Naive B cell (primary cell): Measurements from ENCODE around the gene TRIM3. TPM values are rescaled to one million over a fixed set of nuclear protein-coding genes. Genes with fewer than 3 reads are reported as not detected.

ENCODE experiments used
- ATAC-seq, 2 donors: fragments of 150-1000 bp; cut with Tn5 transposase; 2 replicates each; pipeline ENCODE4 v1.10.0; 2021; ENCODE audit warnings: low read depth in 2 of 2, mild to moderate bottlenecking in 2 of 2, moderate library complexity in 2 of 2
- DNase-seq: peaks from one replicate; pipeline ENCODE4 v3.0.0; 2022
- H3K27ac Mint-ChIP-seq, 6 donors: one replicate each; pipeline ENCODE4 v1.8.0; 2020 to 2022; ENCODE audit warnings: mild to moderate bottlenecking in 6 of 6, mixed read lengths in 6 of 6, moderate library complexity in 5 of 6, inconsistent platforms in 2 of 6
- H3K27me3 Mint-ChIP-seq, 3 donors: one replicate each; pipeline ENCODE4 v1.8.0; 2021 to 2022; ENCODE audit warnings: mixed read lengths in 3 of 3, mild to moderate bottlenecking in 1 of 3
- H3K36me3 Mint-ChIP-seq, 2 donors: one replicate each; pipeline ENCODE4 v1.8.0; 2020 to 2022; ENCODE audit warnings: mixed read lengths in 2 of 2, inconsistent platforms in 1 of 2, mild to moderate bottlenecking in 1 of 2
- H3K4me1 Mint-ChIP-seq, 3 donors: one replicate each; pipeline ENCODE4 v1.8.0; 2020 to 2022; ENCODE audit warnings: mixed read lengths in 3 of 3, inconsistent platforms in 1 of 3, mild to moderate bottlenecking in 1 of 3, moderate library complexity in 1 of 3
- H3K4me3 Mint-ChIP-seq, 8 donors: one replicate each; pipeline ENCODE4 v1.8.0; 2020 to 2022; ENCODE audit warnings: mild to moderate bottlenecking in 8 of 8, mixed read lengths in 8 of 8, moderate library complexity in 8 of 8, inconsistent platforms in 2 of 8
- H3K9me3 Mint-ChIP-seq, 7 donors: one replicate each; pipeline ENCODE4 v1.8.0; 2020 to 2022; ENCODE audit warnings: mixed read lengths in 7 of 7, mild to moderate bottlenecking in 5 of 7, inconsistent platforms in 2 of 7, moderate library complexity in 1 of 7
- polyA plus RNA-seq, 6 donors: library from polyadenylated mRNA; unstranded; fragments of 300-500 nt; fragmentation: Illumina TruSeq; gene quantifications; one replicate each; pipeline ENCODE4 v1.2.3, GENCODE V29; 2021; ENCODE audit warnings: low read depth in 6 of 6

TRIM3 gene
- polyA plus RNA-seq, 6 donors from 2014 or later: 0.88 to 2.7 (median 1.8) TPM

DNA sequence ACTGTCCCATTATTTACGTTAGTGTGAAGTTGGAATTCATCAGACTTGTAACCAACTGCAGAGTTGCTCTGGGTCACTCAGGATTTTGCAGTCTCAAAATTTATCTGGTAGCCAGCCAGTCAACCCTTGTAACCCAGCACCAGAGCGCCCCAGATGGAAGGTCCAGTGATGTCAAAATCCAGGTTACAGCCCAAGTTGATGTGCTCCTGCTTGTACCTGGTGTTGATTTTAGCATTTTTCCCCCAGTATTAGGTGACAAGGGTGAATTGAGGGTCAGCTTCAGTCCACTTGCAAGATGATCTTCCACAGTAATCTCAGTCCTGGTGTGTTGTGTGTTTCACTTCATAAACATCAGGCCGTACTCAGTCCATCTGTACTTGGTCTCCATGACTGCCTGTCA, 15.1 kb upstream of the TRIM3 start:
- Mint-ChIP-seq H3K27ac (peak overlapping the region in 3 of 6 donors; percentile 3 to 67 (median 4)), H3K27me3 (no peaks in the 10 kb centered on the region), H3K9me3 (no peaks in the 10 kb centered on the region), H3K4me1 (peaks cover 4 to 11% (median 7%) of the 10 kb centered on the region in 3 donors), H3K4me3 (no peak overlapping the region), H3K36me3 (peaks cover 12% of the 10 kb centered on the region in 2 donors)
- no peak for ATAC-seq
- DNase-seq: no peak

DNA sequence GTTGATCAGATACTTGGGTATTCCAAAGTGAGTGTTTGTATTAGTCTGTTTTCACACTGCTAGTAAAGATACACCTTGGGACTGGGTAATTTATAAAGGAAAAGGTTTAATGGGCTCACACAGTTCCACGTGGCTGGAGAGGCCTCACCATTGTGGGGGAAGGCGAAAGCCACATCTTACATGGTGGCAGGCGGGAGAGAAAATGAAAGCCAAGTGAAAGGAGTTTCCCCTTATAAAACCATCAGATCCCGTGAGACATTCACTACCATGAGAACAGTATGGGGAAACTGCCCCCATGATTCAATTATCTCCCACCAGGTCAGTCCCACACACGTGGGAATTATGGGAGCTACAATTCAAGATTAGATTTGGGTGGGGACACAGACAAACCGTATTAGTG, 14.6 kb upstream of the TRIM3 start:
- ATAC-seq (no peak), DNase-seq (no peak)
- Mint-ChIP-seq H3K27ac (peak overlapping the region in 1 of 6 donors; percentile 48), H3K9me3 (no peaks in the 10 kb centered on the region), H3K4me1 (peaks cover 7 to 13% (median 11%) of the 10 kb centered on the region in 3 donors), H3K27me3 (no peaks in the 10 kb centered on the region), H3K36me3 (peaks cover 13 to 15% of the 10 kb centered on the region in 2 donors), H3K4me3 (no peak overlapping the region)

DNA sequence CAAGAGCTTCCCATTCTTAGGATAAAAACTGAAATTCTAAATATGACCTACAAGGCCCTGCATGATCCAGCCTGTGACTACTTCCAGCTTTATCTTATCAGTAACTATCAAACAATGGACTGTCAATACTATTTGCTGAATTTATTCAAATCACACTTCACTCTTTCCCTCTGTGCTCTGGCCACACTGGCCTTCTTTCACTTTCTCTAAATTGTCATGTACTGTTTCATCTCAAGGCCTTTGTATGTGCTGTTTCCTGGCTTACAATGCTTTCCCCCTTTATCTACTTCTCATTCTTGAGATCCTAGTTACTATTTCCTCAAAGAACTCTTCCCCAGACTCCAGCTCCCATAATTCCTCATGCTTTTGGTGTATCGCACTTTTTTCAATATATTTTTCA, 13.2 kb upstream of the TRIM3 start:
- no peak for DNase-seq
- H3K4me1 Mint-ChIP-seq: peaks cover 12 to 26% (median 21%) of the 10 kb centered on the region in 3 donors
- no peak for ATAC-seq
- no peak overlapping the region for H3K4me3 Mint-ChIP-seq
- no peaks in the 10 kb centered on the region for H3K27me3 Mint-ChIP-seq
- H3K9me3 Mint-ChIP-seq: no peaks in the 10 kb centered on the region
- no peak overlapping the region for H3K27ac Mint-ChIP-seq
- H3K36me3 Mint-ChIP-seq: peaks cover 11% of the 10 kb centered on the region in 2 donors

DNA sequence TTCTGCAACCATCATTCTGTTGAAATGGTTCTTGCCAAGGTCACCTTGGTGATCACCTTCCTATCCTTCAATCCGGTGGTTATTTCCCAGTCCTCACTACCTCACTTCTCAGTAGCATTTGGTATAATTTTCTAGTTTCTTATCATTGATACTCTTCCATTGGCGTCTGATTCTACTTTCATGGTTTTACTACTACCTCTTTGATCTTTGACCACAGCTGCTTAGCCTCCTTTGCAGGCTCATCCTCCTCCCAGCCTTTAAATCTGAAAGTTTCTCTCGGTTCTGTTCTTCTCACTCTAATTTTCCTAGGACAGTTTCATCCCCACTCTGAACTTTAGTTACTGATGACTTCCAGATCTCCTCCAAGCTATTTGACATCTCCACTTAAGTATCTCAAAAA, 12.5 kb upstream of the TRIM3 start:
- DNase-seq (no peak), ATAC-seq (no peak)
- H3K4me1 Mint-ChIP-seq: peaks cover 12 to 32% (median 21%) of the 10 kb centered on the region in 3 donors
- H3K27me3 Mint-ChIP-seq: no peaks in the 10 kb centered on the region
- H3K36me3 Mint-ChIP-seq: peaks cover 11% of the 10 kb centered on the region in 2 donors
- no peaks in the 10 kb centered on the region for H3K9me3 Mint-ChIP-seq
- no peak overlapping the region for H3K27ac Mint-ChIP-seq
- no peak overlapping the region for H3K4me3 Mint-ChIP-seq

DNA sequence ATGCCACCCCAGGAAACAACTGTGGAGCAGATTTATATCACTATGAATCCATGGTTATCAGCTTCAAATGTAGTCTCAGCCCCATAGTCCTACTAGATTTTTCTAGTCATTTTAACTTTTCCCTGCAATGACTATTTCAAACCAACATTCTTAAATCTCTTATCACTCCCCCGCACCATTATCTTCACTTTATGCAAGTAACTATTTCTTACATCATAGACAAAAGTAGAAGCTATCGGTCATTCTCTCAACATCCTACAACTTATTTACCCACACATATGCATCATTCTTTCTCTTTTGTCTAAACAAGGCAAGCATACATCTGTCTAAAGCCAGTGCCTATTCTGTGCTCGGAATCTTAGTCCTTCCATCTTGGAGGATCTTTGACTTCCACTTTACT, 11.9 kb upstream of the TRIM3 start:
- Mint-ChIP-seq H3K36me3 (peaks cover 11% of the 10 kb centered on the region in 2 donors), H3K27me3 (no peaks in the 10 kb centered on the region), H3K4me1 (peaks cover 16 to 38% (median 27%) of the 10 kb centered on the region in 3 donors), H3K9me3 (no peaks in the 10 kb centered on the region), H3K27ac (no peak overlapping the region), H3K4me3 (no peak overlapping the region)
- DNase-seq (no peak), ATAC-seq (no peak)

DNA sequence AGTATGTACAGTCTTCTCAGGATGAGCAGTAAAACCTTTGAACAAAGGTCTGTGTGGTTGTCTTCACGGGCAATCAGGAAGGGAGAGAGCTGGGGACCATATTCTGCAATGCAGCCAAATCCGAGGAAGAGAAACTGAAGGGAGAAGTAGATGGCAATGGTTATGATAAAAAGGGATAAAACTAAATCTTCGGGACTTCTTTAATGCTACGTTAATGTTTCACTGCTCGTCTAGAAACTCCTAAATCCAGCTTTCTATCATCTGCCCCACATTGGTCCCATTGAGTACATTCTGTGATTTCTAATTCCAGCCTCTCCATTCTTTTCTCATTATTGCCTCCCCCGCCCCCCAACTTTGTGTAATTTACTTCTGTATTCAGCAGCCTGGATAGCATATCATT, 9.3 kb upstream of the TRIM3 start:
- H3K9me3 Mint-ChIP-seq: no peaks in the 10 kb centered on the region
- DNase-seq: no peak
- H3K4me1 Mint-ChIP-seq: peaks cover 29 to 45% (median 44%) of the 10 kb centered on the region in 3 donors
- ATAC-seq: no peak
- H3K27ac Mint-ChIP-seq: peak overlapping the region; percentile 39 to 98 (median 78)
- H3K36me3 Mint-ChIP-seq: peaks cover 8 to 11% of the 10 kb centered on the region in 2 donors
- H3K4me3 Mint-ChIP-seq: peak overlapping the region; percentile 12 to 98 (median 92)
- H3K27me3 Mint-ChIP-seq: no peaks in the 10 kb centered on the region

DNA sequence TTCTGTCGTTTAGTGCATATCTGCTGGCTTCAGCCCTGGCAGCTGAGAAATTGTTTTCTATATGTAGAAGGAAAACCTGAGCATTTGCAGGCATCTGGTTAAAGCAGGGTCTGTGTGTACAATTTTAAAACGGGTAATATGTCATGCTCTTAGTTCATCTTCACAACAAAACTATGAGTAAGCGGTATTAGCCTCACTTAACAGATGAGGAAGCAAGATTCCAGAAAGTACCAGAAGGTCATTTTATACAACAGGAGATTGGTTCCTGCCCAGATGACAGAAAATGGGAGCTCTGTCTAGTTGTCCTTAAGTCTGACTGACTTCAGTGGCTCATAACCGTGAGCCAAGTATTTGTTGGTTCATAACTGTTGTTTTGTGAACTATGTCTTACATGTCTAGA, 8.7 kb upstream of the TRIM3 start:
- Mint-ChIP-seq H3K9me3 (no peaks in the 10 kb centered on the region), H3K27ac (peak overlapping the region; percentile 39 to 99 (median 95)), H3K27me3 (no peaks in the 10 kb centered on the region), H3K4me3 (peak overlapping the region; percentile 54 to 98 (median 96)), H3K36me3 (peaks cover 8 to 11% of the 10 kb centered on the region in 2 donors), H3K4me1 (peaks cover 29 to 46% (median 45%) of the 10 kb centered on the region in 3 donors)
- DNase-seq: no peak
- ATAC-seq: no peak

DNA sequence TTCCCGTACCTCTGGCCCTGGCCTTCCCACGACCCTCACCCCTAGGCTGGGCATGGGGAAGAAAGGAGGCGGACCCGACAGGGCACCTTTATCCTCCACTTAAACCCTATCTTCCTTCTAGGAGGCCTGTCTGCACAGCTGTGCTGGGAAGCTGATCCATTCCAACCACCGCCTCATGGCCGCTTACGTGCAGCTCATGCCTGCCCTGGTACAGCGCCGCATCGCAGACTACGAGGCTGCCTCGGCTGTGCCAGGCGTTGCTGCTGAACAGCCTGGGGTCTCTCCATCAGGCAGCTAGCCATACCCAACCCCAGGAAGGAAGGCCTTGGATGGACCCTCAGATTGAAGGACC, 8.2 kb upstream of the TRIM3 start:
- Mint-ChIP-seq H3K9me3 (no peaks in the 10 kb centered on the region), H3K4me3 (peak overlapping the region; percentile 91 to 98 (median 97)), H3K27ac (peak overlapping the region; percentile 96 to 99 (median 98)), H3K4me1 (peaks cover 29 to 46% (median 45%) of the 10 kb centered on the region in 3 donors), H3K27me3 (no peaks in the 10 kb centered on the region), H3K36me3 (peaks cover 8 to 11% of the 10 kb centered on the region in 2 donors)
- ATAC-seq (no peak), DNase-seq (no peak)

DNA sequence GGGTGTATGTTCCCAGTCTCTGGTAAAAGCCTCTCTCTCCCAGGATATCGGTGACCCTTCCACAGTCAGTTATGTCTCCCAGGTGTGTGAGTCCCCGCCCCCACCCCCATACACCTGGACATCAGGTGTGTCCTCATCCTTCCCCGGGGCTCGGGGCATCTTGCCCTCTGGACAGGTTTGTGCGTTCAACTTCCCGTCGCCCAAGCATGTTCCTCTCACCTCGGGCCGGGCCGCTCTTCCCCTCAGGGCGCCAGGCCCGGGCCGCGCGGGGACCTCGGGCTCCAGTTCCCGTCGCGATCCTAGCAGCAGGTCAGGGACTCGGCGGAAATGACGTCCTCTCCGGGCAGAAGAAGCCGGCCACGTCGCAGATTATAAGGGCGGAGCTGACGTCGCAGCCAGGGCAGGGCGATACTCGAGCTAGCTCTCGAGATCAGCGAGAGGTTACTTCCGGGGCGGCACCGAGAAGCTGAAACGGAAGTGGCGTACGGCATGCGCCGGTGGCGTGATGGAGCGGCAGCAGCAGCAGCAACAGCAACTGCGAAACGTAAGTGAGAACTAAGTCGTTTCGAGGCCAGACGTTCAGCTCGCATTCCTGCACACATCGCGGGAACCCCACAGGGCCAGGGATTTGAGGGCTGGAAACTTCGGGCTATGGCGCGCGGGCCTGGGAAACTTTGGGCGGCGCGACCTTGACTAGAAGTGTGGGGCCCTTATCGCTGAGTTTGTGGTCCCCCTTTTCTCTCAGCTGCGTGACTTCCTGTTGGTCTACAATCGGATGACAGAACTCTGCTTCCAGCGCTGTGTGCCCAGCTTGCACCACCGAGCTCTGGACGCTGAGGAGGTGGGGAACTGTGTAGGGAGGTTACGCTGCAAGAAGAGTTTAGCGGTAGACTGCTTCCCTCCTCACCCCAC, 7.5 kb upstream of the TRIM3 start, which contains the start of the genes ARFIP2 and TIMM10B:
ARFIP2 (minus strand) TSS at position 320 of the 912 bp plus-strand sequence. CDS start 910 bp downstream, outside the sequence.
TIMM10B (plus strand) TSS at position 490 of the 912 bp plus-strand sequence; CDS start at position 506, 16 bp downstream.
- Mint-ChIP-seq H3K36me3 (peaks cover 8 to 11% of the 10 kb centered on the region in 2 donors), H3K4me3 (peak within 1 kb of the TSS; percentile 91 to 98 (median 97)), H3K27me3 (no peaks in the 10 kb centered on the region), H3K27ac (peak within 1 kb of the TSS; percentile 96 to 99 (median 98)), H3K9me3 (no peaks in the 10 kb centered on the region), H3K4me1 (peaks cover 29 to 46% (median 45%) of the 10 kb centered on the region in 3 donors)
- ATAC-seq (peak; percentile 96 to 97), DNase-seq (peak; percentile 95)

DNA sequence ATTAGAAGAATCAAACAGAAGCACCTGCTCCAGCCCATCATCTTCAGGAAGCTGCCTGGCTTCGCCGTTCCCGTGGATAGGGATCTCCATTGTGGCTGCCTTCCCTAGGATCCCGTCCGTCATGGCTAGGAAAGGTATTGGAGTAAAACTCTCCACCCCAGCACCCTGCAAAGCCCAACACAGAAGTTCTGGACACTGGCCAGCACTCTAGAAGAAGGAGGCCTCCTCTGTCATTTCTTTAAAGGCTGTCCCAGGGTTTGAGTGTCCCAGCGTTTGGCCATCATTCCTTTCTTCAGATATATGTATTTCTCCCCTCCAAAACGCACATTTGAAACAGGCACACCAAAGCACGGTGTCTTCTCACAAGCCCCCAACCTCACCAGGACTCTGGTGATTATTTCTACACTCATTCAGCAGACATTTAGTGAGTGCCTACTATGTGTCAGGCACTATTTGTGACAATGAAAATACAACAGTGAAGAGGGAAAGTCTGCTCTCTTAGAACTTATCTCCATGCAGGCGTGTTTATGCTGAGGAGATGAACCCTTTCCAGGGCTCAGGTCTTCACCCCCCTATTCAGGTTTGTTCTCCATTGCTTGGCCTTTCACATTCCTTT, 6.7 kb upstream of the TRIM3 start:
- DNase-seq: no peak
- no peak for ATAC-seq
- Mint-ChIP-seq H3K4me1 (peaks cover 29 to 52% (median 45%) of the 10 kb centered on the region in 3 donors), H3K9me3 (no peaks in the 10 kb centered on the region), H3K27ac (peak overlapping the region; percentile 96 to 99 (median 98)), H3K27me3 (no peaks in the 10 kb centered on the region), H3K36me3 (peaks cover 8 to 11% of the 10 kb centered on the region in 2 donors), H3K4me3 (peak overlapping the region; percentile 91 to 98 (median 97))

DNA sequence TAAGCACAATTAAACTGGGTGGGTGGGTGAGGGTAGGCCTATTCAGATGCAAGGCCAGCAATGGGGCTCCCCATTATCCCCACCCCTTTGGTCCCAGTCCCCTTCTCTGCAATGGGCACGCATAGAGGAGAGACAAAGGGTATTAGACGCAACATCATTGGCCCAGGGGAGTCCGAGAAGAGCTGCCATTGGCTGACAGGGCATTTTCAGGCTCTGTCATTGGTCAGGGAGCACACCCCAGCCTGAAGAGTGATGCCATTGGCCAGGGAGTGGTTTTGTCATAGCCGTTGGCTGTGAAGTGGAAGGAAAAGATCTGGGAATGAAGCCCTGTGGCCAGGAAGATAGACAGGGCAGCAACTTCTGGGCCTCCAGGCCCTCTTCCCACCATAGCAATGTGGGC, 2.8 kb upstream of the TRIM3 start:
- Mint-ChIP-seq H3K36me3 (no peaks in the 10 kb centered on the region), H3K9me3 (no peaks in the 10 kb centered on the region), H3K27me3 (no peaks in the 10 kb centered on the region), H3K4me1 (peaks cover 20 to 58% (median 47%) of the 10 kb centered on the region in 3 donors), H3K4me3 (peak overlapping the region in 1 of 8 donors; percentile 87), H3K27ac (peak overlapping the region in 3 of 6 donors; percentile 29 to 66 (median 54))
- no peak for DNase-seq
- ATAC-seq: no peak

DNA sequence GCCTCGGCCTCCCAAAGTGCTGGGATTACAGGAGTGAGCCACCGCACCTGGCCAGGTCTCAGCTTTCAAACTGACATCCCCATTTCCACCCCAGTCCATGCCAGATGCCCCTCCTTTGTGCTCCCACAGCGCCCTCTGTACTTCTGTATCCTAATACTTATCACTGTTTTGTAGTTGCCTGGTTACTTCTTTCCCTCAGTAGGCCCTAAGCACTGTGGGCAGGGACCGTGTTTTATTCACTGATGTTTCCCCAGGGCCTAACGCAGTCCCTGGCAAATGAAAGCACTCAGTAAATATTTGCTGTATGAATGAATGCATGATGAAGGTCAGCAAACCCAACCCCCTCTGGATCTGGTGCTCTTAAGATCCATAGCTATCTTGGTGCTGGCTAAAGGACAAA, 2.2 kb upstream of the TRIM3 start:
- no peaks in the 10 kb centered on the region for H3K27me3 Mint-ChIP-seq
- H3K4me3 Mint-ChIP-seq: peak overlapping the region in 2 of 8 donors; percentile 84 to 87

DNA sequence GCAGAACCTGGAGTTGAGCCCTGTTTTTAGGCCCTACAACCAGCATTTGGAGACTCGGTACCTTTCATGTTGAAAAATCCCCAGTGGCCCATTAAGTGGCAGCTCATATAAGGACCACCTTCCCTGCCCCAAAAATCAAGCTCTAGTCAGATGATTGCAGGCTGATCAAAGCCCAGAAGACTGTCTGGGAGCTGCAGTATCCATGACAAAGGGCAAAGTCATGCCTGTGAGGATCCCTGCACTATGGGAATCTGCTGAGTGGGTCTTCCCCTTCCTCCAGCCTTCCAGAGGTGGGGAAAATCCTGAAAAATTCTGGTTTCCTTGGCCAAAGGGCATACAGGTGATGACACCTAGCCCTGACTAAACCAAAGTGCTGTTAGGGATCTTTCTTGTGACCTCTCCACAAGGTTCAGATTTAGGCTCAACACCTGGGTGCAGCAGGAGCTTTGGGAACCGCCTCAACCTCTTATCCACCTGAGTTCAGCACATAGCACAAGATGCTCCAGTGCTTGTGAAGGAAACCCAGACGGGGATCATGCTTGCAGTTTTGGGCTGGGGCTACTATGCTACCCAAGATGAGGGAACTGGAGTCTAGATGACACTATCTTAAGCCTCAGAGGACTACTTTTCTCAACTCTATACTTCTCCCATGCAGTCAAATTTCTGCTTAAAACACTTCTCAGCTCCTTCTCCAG, 1.2 kb upstream of the TRIM3 start:
- DNase-seq (no peak), ATAC-seq (no peak)
- Mint-ChIP-seq H3K27me3 (no peaks in the 10 kb centered on the region), H3K27ac (peak overlapping the region; percentile 16 to 91 (median 80)), H3K36me3 (no peaks in the 10 kb centered on the region), H3K4me3 (peak overlapping the region; percentile 4 to 93 (median 86)), H3K9me3 (no peaks in the 10 kb centered on the region), H3K4me1 (peaks cover 11 to 45% (median 32%) of the 10 kb centered on the region in 3 donors)

More for the DNA sequence above, 2.2 kb upstream of the TRIM3 start:
- peaks cover 19 to 54% (median 42%) of the 10 kb centered on the region in 3 donors for H3K4me1 Mint-ChIP-seq
- ATAC-seq (no peak), DNase-seq (no peak)
- no peaks in the 10 kb centered on the region for H3K36me3 Mint-ChIP-seq
- no peaks in the 10 kb centered on the region for H3K9me3 Mint-ChIP-seq
- H3K27ac Mint-ChIP-seq: peak overlapping the region in 3 of 6 donors; percentile 6 to 69 (median 47)
